Measurements from ENCODE around the gene KLHL29.
A peak's percentile ranks its signal among the peaks of the same experiment; 100 is the strongest.

Gene KLHL29

GRCh38 chr2:23589739-23590138 lies 204.8 kb downstream of the KLHL29 start:
- Histone ChIP-seq H3K9me3 (replicated peaks in 1 of 11) (no peaks in the 10 kb centered on the region), H4K20me1 (peaks cover 0 to 14% (median 0%) of the 10 kb centered on the region in 11 experiments; a peak in 7 of 22 replicates), H3K36me3 (no peaks in the 10 kb centered on the region), H3K4me2 (peak overlapping the region in 1 of 11 experiments; percentile 38; a peak in 1 of 22 replicates), H3K4me3 (no peak overlapping the region), H3K9ac (no peak overlapping the region), H3K4me1 (peaks cover 0 to 41% (median 23%) of the 10 kb centered on the region in 10 experiments; a peak in 13 of 20 replicates), H3K27me3 (peaks cover 0 to 10% (median 0%) of the 10 kb centered on the region in 11 experiments; a peak in 5 of 22 replicates), H3K27ac (no peak overlapping the region)
- TF ChIP-seq Cebpa-rat (IDR thresholded peaks at IDR 0.05) = no peak

GRCh38 chr2:23590241-23590869 lies 205.4 kb downstream of the KLHL29 start:
- Histone ChIP-seq H4K20me1 (peaks cover 0 to 14% (median 0%) of the 10 kb centered on the region in 11 experiments; a peak in 7 of 22 replicates), H3K4me2 (peak overlapping the region in 8 of 11 experiments; percentile 38 to 63 (median 48); a peak in 14 of 22 replicates), H3K4me1 (peaks cover 0 to 41% (median 23%) of the 10 kb centered on the region in 10 experiments; a peak in 13 of 20 replicates), H3K27me3 (peaks cover 0 to 10% (median 0%) of the 10 kb centered on the region in 11 experiments; a peak in 5 of 22 replicates), H3K9ac (peak overlapping the region in 1 of 11 experiments; percentile 9; a peak in 1 of 22 replicates), H3K4me3 (no peak overlapping the region), H3K9me3 (replicated peaks in 1 of 11) (no peaks in the 10 kb centered on the region), H3K27ac (no peak overlapping the region), H3K36me3 (no peaks in the 10 kb centered on the region)
- TF ChIP-seq Cebpa-rat (IDR thresholded peaks at IDR 0.05) = no peak

- TF ChIP-seq Cebpa-rat (IDR thresholded peaks at IDR 0.05) = no peak
- Histone ChIP-seq H3K9ac (no peak overlapping the region), H3K27ac (no peak overlapping the region), H3K4me3 (no peak overlapping the region), H3K9me3 (replicated peaks in 1 of 11) (no peaks in the 10 kb centered on the region), H3K36me3 (no peaks in the 10 kb centered on the region), H3K4me2 (peak overlapping the region in 8 of 11 experiments; percentile 38 to 63 (median 49); a peak in 16 of 22 replicates), H4K20me1 (peaks cover 0 to 20% (median 0%) of the 10 kb centered on the region in 11 experiments; a peak in 7 of 22 replicates), H3K4me1 (peaks cover 0 to 36% (median 23%) of the 10 kb centered on the region in 10 experiments; a peak in 13 of 20 replicates), H3K27me3 (peaks cover 0 to 10% (median 0%) of the 10 kb centered on the region in 11 experiments; a peak in 4 of 22 replicates)
Observed at GRCh38 chr2:23591111-23591510, 206.1 kb downstream of the KLHL29 start.

- Histone ChIP-seq H4K20me1 (peaks cover 0 to 23% (median 0%) of the 10 kb centered on the region in 11 experiments; a peak in 7 of 22 replicates), H3K9me3 (replicated peaks in 1 of 11) (no peaks in the 10 kb centered on the region), H3K4me1 (peaks cover 0 to 34% (median 23%) of the 10 kb centered on the region in 10 experiments; a peak in 13 of 20 replicates), H3K36me3 (no peaks in the 10 kb centered on the region), H3K27me3 (peaks cover 0 to 10% (median 0%) of the 10 kb centered on the region in 11 experiments; a peak in 4 of 22 replicates), H3K4me3 (no peak overlapping the region), H3K27ac (no peak overlapping the region), H3K9ac (no peak overlapping the region), H3K4me2 (peak overlapping the region in 8 of 11 experiments; percentile 38 to 63 (median 49); a peak in 15 of 22 replicates)
- no peak for TF ChIP-seq Cebpa-rat (IDR thresholded peaks at IDR 0.05)
Observed at GRCh38 chr2:23592061-23592685, 207.2 kb downstream of the KLHL29 start.

- Histone ChIP-seq H3K4me1 (peaks cover 0 to 34% (median 23%) of the 10 kb centered on the region in 10 experiments; a peak in 13 of 20 replicates), H3K4me2 (no peak overlapping the region), H3K27me3 (peaks cover 0 to 10% (median 0%) of the 10 kb centered on the region in 11 experiments; a peak in 4 of 22 replicates), H3K27ac (no peak overlapping the region), H3K4me3 (no peak overlapping the region), H3K36me3 (no peaks in the 10 kb centered on the region), H3K9ac (no peak overlapping the region), H4K20me1 (peaks cover 0 to 23% (median 0%) of the 10 kb centered on the region in 11 experiments; a peak in 7 of 22 replicates), H3K9me3 (replicated peaks in 1 of 11) (no peaks in the 10 kb centered on the region)
- no peak for TF ChIP-seq Cebpa-rat (IDR thresholded peaks at IDR 0.05)
Observed at GRCh38 chr2:23592898-23593751, 208.1 kb downstream of the KLHL29 start.

- H3K9me3 ChIP-seq (replicated peaks in 1 of 11) = no peaks in the 10 kb centered on the region
- H3K4me1 ChIP-seq = peaks cover 0 to 27% (median 23%) of the 10 kb centered on the region in 10 experiments; a peak in 13 of 20 replicates
- H3K36me3 ChIP-seq = no peaks in the 10 kb centered on the region
- no peak overlapping the region for H3K27ac ChIP-seq
- TF ChIP-seq Cebpa-rat (IDR thresholded peaks at IDR 0.05) = no peak
- H3K4me2 ChIP-seq = no peak overlapping the region
- peaks cover 0 to 23% (median 0%) of the 10 kb centered on the region in 11 experiments; a peak in 7 of 22 replicates for H4K20me1 ChIP-seq
- no peak overlapping the region for H3K4me3 ChIP-seq
- no peak overlapping the region for H3K9ac ChIP-seq
- peaks cover 0 to 10% (median 0%) of the 10 kb centered on the region in 11 experiments; a peak in 4 of 22 replicates for H3K27me3 ChIP-seq
Observed at GRCh38 chr2:23593752-23594459, 208.9 kb downstream of the KLHL29 start.

GRCh38 chr2:23594460-23594825 lies 209.5 kb downstream of the KLHL29 start:
- no peaks in the 10 kb centered on the region for H3K9me3 ChIP-seq (replicated peaks in 1 of 11)
- no peak overlapping the region for H3K27ac ChIP-seq
- H3K4me2 ChIP-seq = no peak overlapping the region
- H4K20me1 ChIP-seq = peaks cover 0 to 23% (median 0%) of the 10 kb centered on the region in 11 experiments; a peak in 7 of 22 replicates
- H3K4me3 ChIP-seq = no peak overlapping the region
- H3K9ac ChIP-seq = no peak overlapping the region
- H3K36me3 ChIP-seq = no peaks in the 10 kb centered on the region
- peaks cover 0 to 24% (median 22%) of the 10 kb centered on the region in 10 experiments; a peak in 13 of 20 replicates for H3K4me1 ChIP-seq
- H3K27me3 ChIP-seq = peaks cover 0 to 10% (median 0%) of the 10 kb centered on the region in 11 experiments; a peak in 4 of 22 replicates
- TF ChIP-seq Cebpa-rat (IDR thresholded peaks at IDR 0.05) = no peak

GRCh38 chr2:23595021-23595420 lies 210.0 kb downstream of the KLHL29 start:
- H3K4me3 ChIP-seq = no peak overlapping the region
- peaks cover 0 to 23% (median 0%) of the 10 kb centered on the region in 11 experiments; a peak in 7 of 22 replicates for H4K20me1 ChIP-seq
- H3K9me3 ChIP-seq (replicated peaks in 1 of 11) = no peaks in the 10 kb centered on the region
- H3K27me3 ChIP-seq = peaks cover 0 to 10% (median 0%) of the 10 kb centered on the region in 11 experiments; a peak in 4 of 22 replicates
- TF ChIP-seq Cebpa-rat (IDR thresholded peaks at IDR 0.05) = no peak
- no peak overlapping the region for H3K9ac ChIP-seq
- peaks cover 0 to 24% (median 22%) of the 10 kb centered on the region in 10 experiments; a peak in 13 of 20 replicates for H3K4me1 ChIP-seq
- no peaks in the 10 kb centered on the region for H3K36me3 ChIP-seq
- no peak overlapping the region for H3K27ac ChIP-seq
- H3K4me2 ChIP-seq = no peak overlapping the region

All from BLaER1 treated with 17β-estradiol and CSF1 and Interleukin-3, amounts not matched to agents 10 nM and 100 nM (cell line).